PC-9 (cell line): ENCODE data around the gene NR1H4.

Experiments
- CTCF ChIP-seq: fragments of 200-600 bp; sonication (generic); conservative IDR thresholded peaks from 2 replicates; pipeline ENCODE4 v1.6.1; 2017; ENCODE audit warnings: mixed run types, antibody characterized with exemption, mild to moderate bottlenecking, moderate library complexity
- EZH2 ChIP-seq: fragments of 200-600 bp; sonication (generic); IDR thresholded peaks from 2 replicates; pipeline ENCODE4 v1.8.0; 2017; ENCODE audit warnings: antibody characterized with exemption, low read depth

GRCh38 chr12:100564090-100564489 is 90.4 kb downstream of the NR1H4 start:
- no peak for TF ChIP-seq CTCF
- no peak for TF ChIP-seq EZH2
